ENCODE measurements around the gene MILR1.
"Not testable (repeated sequence)": the region's sequence is repeated elsewhere in the genome, so short reads cannot be mapped to it uniquely, and the experiment has no call there.

MILR1 gene

GRCh38 chr17:64428406-64428805, 20.5 kb upstream of the MILR1 start:
- DNase-seq (ENCODE audit: low spot score), result no peak

GRCh38 chr17:64430036-64430435, 18.9 kb upstream of the MILR1 start:
- not testable (repeated sequence) for DNase-seq (ENCODE audit: low spot score)

- DNase-seq (ENCODE audit: low spot score), result no peak
Observed at GRCh38 chr17:64431534-64431933, 17.4 kb upstream of the MILR1 start.

GRCh38 chr17:64437944-64438525, 10.9 kb upstream of the MILR1 start:
- no peak for DNase-seq (ENCODE audit: low spot score)

GRCh38 chr17:64439521-64439920, 9.4 kb upstream of the MILR1 start:
- DNase-seq (ENCODE audit: low spot score), result not testable (repeated sequence)

GRCh38 chr17:64439956-64440355, 9.0 kb upstream of the MILR1 start:
- no peak for DNase-seq (ENCODE audit: low spot score)

- DNase-seq (ENCODE audit: low spot score), result peak; percentile 70
Observed at GRCh38 chr17:64441772-64442540, 7.0 kb upstream of the MILR1 start.

GRCh38 chr17:64442541-64442971, 6.4 kb upstream of the MILR1 start:
- DNase-seq (ENCODE audit: low spot score), result no peak

GRCh38 chr17:64443086-64443760, 5.7 kb upstream of the MILR1 start:
- DNase-seq (ENCODE audit: low spot score), result no peak

GRCh38 chr17:64447526-64447925, 1.4 kb upstream of the MILR1 start:
- DNase-seq (ENCODE audit: low spot score), result no peak

GRCh38 chr17:64449545-64449944, 630 bp downstream of the MILR1 start:
- DNase-seq (ENCODE audit: low spot score), result no peak

- no peak for DNase-seq (ENCODE audit: low spot score)
Observed at GRCh38 chr17:64455993-64456885, 7.3 kb downstream of the MILR1 start.

GRCh38 chr17:64457156-64457555, 8.2 kb downstream of the MILR1 start:
- DNase-seq (ENCODE audit: low spot score), result no peak

GRCh38 chr17:64458756-64459155, 9.8 kb downstream of the MILR1 start:
- no peak for DNase-seq (ENCODE audit: low spot score)

- no peak for DNase-seq (ENCODE audit: low spot score)
Observed at GRCh38 chr17:64459284-64459747, 10.4 kb downstream of the MILR1 start.

GRCh38 chr17:64459818-64460217, 10.9 kb downstream of the MILR1 start:
- DNase-seq (ENCODE audit: low spot score), result not testable (repeated sequence)

GRCh38 chr17:64460955-64461354, 12.0 kb downstream of the MILR1 start:
- no peak for DNase-seq (ENCODE audit: low spot score)

GRCh38 chr17:64461788-64462187, 12.9 kb downstream of the MILR1 start:
- DNase-seq (ENCODE audit: low spot score), result no peak

GRCh38 chr17:64466019-64466735, 17.3 kb downstream of the MILR1 start:
- no peak for DNase-seq (ENCODE audit: low spot score)

GRCh38 chr17:64466834-64467233, 17.9 kb downstream of the MILR1 start:
- DNase-seq (ENCODE audit: low spot score), result not testable (repeated sequence)

- DNase-seq (ENCODE audit: low spot score), result no peak
Observed at GRCh38 chr17:64470625-64471024, 21.7 kb downstream of the MILR1 start.
